ENCODE data around the gene RSBN1L.
"Not testable (repeated sequence)": the region's sequence is repeated elsewhere in the genome, so short reads cannot be mapped to it uniquely, and the experiment has no call there.

Gene RSBN1L

DNA sequence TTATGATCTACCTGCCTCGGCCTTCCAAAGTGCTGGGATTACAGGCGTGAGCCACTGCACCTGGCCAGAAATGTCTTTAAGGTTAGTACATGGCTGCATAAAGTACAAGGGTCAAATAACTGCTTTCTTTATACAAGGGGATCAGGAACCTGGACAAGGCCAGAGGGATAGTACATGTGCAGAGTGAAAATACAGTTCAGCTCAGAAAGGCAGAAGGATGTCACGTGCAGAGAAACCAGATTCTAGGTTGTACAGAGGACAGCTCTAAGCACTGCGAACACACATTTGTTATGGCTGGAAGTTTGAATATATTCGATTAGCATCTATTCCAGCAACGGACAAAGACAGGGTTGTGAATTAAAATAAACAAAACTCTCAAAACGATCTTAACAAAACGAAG, 6.0 kb upstream of the RSBN1L start:
- DNase-seq, result no peak

DNA sequence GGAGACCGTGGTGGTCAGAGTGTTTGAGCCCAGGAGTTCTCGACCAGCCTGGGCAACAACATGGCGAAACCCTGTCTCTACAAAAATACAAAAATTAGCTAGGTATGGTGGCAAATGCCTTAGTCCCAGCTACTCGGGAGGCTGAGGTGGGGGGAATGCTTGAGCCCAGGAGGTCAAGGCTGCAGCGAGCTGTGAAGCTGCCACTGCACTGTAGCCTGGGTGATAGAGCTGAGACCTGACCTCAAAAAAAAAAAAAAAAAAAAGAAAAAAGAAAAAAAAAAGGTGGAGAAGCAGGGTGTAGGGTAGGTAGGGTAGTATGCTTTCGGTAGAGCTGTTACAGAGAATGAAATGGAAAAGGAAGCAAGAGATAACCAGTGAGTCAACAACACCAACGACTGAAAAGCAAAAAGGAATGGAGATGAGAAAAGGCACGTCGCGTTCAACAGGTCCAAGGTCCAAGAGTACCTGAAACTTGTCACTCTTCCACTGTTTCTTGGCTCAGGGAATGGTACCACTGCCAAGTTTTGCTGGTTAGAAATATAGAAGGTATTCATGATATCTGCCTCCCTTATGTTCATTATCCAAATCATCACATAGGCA, 4.3 kb upstream of the RSBN1L start:
- no peak for DNase-seq

DNA sequence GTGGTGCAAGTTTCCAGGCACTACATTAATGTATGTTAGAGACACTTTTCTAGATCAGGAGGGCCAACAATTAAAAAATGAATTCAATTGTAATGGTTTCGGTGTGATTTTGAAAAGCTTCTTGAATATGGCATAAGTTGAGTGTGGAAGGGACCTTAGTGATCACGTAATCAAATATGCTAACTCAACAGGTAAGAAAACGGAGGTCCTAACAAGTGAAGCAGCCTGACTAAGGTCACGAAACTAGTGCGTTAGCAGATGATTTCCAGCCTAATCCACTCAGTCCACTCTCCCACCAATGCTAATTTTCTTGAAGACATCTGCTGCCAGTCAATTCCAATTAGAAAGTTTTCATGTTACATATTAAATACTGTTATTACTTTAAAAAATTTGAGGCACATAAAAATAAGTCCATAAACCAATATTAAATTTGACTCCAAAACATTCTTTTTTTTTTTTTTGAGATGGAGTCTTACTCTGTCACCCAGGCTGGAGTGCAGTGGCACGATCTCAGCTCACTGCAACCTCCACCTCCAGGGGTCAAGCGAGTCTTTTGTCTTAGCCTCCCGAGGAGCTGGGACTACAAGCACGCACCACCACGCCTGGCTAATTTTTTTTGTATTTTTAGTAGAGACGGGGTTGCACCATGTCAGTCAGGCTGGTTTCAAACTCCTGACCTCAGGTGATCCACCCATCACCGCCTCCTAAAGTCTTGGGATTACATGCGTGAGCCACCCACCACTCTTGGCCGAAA, 2.3 kb upstream of the RSBN1L start:
- DNase-seq, result no peak

DNA sequence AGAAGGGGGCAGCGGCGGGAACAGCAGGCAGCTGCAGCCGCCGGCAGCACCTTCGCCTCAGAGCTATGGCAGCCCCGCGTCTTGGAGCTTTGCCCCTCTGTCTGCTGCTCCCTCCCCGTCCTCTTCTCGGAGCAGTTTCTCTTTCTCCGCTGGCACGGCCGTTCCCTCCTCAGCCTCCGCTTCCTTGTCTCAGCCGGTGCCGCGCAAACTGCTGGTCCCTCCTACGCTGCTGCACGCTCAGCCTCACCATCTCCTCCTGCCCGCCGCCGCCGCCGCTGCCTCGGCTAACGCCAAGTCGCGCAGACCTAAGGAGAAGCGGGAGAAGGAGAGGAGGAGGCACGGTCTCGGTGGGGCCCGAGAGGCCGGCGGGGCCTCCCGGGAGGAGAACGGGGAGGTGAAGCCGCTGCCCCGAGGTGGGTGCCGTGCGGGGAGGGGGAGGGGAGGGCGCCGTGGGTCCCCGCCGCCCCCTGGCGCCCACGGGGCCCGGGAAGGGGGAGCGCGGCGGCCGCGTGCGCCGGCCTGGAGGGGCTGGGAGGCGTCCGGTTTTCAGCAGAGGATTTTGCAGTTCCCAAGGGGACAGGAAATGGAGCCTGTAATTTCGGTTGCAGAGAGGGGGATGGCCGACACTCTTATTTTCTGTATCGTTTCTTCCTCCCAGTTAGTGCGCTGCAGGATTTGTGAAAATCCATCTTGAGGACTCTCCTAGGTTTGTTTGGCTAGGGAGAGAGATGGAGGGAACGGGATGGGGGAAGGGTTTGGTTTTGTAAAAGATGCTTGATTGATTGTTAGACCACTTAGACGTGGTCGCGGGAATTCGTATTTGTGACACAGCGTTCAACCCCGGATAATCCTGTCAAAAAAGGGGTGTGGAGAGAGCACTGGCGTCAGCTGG, 630 bp downstream of the RSBN1L start:
- peak; percentile 43 for DNase-seq

DNA sequence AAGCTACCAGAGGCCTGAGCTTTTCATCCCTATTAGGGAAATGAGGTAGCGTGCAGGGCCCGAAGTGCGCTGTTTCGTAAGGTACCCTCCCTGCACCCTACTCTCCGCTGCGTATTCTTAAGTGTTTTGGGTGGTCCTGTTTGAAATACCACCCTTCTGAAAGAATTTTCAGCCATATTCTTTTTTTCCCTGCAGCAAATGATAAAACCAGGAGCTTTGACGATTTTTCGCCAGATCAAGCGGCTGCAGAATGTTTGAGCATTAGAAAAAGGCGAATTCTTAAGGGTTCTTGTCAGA, 1.2 kb downstream of the RSBN1L start:
- no peak for DNase-seq

DNA sequence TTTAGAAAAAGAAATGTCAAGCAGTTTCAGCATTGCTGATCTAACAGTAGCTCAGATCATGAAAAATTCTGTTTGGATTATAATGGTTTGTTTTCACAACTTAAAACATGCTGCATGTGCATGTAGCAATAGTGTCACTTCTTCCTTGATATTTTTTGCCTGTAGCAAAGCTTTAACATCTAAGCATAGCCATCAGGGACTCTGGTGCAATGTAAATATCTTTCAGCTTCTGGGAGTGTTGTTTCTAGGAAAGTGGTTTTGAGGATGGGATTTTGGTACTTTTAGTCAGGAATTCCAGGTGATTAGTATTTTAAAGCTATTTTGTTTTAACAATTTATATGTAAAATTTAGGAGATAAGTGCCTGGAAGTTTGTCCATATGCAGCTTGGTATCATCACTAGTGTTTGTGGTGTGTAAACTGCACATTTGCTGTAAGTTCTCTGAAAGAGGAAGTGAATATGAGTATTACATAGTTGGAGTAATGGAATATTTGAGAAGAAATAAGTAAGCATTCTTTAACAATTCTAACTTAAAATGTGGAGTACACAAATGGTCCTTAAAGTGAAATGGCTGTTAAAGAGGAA, 1.9 kb downstream of the RSBN1L start:
- no peak for DNase-seq

DNA sequence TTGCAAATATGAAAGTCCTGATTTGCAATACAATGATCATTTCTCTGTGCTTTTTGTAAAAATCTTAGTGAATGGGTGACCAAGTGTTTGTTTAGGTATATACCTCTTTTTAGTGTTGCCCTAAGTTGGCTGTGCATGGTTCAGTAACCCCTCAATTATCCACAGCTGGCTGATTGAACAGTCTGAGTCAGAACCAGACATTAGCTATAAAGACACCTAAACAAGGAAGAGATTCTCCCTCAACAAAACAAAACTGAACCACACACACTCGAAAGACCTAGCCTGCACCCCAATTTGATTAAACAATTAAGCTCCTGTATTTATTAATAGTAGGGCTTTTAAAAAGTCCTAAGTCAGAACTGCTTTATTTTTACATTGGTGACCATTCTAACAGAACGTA, 2.8 kb downstream of the RSBN1L start:
- no peak for DNase-seq

DNA sequence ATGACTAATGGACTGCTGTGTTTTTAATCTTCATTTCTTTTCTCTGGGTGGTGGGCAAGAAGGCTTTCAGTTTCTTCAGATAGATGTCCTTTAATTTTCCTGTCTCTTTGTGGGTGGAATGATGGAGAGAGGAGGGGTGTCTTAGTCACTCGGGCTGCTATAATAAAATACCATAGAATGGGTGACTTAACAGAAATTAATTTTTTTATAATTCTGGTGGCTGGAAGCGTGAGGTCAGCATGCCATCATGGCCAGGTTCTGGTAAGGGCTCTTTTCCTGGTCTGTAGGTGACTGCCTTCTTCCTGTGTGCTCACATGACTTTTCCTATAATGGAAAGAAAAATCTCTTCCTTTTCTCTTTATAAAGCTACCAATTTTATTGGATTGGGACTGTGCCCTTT, 6.3 kb downstream of the RSBN1L start:
- DNase-seq, result no peak

DNA sequence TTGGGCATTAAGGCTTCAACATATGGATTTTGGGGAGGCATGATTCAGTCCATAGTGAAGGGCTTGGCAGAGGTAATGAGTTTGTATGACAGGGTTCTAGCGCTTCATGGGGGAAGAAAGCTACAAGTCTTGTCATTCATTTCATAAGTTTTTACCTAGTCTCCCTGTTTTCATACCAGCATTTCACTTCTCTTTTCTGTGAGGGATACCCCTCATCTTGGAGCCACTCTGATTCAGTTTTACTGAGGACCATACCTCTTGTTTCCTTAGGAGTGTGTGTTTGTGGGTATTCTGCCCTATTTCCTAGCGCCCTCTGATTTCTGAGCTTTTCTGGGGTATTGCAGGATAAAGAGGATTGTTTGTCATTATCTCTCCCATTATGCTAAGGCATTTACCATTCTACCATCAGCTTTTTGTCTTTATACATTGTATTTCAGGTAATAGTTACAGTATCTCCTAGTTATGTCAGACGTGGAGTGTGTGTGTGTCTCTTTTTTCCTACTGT, 6.8 kb downstream of the RSBN1L start:
- DNase-seq, result no peak

DNA sequence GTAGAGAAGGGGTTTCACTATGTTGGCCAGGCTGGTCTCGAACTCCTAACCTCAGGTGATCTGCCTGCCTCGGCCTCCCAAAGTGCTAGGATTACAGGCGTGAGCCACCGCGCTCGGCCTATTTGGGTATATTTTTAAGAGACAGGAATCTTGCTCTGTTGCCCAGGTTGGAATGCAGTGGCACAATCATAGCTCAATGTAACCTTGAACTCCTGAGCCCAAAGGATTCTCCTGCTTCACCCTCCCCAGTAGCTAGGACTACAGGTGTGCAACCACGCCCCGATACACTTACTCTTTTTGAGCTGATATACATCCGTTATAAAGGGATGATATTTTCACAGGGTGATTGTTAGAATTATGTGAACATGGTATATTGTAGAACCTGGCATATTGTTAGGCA, 7.4 kb downstream of the RSBN1L start:
- not testable (repeated sequence) for DNase-seq

DNA sequence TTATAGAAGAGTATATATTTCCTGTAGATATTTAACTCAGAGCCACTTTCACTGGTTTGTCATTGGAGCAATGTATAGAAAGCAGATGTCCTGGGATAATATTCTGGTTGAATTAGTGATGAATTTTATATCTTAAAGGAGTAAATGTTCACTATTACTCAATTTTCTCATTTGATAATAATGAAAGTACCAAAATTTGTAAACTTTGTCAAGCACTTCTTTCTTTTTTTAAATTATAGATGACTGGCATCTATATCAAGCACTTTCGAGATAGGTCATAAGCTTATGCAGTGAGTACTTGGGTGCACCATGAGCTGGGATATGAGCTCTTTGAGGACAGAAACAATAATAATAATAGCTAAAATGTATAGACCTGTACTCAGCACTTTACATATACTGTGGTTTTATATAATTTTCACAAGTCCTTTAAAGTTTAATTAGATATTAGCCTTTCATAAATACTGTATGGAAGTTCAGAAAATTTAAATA, 11.3 kb downstream of the RSBN1L start:
- no peak for DNase-seq

DNA sequence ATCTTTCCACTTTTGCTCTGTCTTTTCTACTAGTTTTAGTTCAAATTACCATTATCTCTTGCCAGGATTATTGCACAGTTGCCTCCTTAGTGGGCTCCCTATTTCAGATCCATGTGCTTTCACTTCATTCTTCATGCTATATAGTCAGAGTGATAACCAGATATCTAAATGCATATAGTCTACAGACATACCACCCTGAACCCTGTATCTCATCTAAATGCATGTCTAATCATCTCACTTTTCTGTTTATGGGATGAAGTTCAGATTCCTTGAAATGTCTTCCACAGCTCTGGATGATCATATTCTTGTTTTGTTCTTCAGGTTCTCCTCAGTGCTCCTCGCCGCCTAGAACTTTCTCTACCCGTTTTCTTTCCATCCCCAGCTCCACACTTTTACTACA, 13.8 kb downstream of the RSBN1L start:
- DNase-seq, result no peak

DNA sequence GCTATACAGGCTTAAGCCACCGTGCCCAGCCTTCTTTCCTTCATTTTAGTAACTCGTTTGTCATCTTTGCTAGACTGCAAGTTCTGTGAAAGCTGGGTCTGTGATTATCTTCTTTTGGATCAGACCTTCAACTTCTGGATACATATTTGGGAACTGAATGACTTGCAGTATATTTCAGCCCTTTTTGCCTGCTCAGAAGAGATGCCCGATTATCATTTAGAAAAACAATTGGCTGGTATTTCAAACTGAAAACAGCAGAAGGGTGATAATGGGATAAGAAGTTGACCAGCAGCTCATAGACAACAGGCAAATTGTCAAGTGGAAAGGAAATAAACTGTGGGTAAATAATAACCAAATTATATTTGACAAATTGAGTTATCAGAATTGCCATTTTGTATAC, 14.6 kb downstream of the RSBN1L start:
- DNase-seq, result no peak

DNA sequence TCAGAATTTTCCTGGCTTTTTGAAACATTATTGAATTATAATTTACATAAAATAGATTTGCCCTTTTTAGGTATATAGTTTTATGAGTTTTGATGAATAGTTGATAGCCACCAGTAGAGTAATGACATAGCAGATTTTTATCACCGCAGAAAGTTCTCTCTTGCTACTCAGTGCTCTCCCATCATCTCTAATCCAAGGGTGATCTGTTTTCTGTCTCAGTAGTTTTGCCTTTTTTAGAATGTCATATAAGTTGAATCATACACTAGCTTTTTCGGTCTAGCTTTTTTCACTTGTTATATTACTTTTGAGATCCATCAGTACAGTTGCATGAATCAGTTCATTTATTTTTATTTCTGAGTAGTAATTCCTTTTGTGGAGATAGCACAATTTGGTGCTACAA, 17.9 kb downstream of the RSBN1L start:
- no peak for DNase-seq

DNA sequence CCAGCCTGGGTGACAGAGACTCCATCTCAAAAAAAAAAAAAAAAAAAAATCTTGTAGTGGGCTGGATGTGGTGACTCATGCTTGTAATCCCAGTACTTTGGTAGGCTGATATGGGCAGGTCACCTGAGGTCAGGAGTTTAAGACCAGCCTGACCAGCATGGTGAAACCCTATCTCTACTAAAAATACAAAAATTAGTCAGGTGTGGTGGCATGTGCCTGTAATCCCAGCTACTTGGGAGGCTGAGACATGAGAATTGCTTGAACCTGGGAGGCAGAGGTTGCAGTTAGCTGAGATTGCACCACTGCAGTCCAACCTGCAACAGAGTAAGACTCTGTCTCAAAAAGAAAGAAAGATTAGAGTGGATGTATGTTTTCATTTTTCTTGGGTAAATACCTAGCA, 18.7 kb downstream of the RSBN1L start:
- DNase-seq, result not testable (repeated sequence)

DNA sequence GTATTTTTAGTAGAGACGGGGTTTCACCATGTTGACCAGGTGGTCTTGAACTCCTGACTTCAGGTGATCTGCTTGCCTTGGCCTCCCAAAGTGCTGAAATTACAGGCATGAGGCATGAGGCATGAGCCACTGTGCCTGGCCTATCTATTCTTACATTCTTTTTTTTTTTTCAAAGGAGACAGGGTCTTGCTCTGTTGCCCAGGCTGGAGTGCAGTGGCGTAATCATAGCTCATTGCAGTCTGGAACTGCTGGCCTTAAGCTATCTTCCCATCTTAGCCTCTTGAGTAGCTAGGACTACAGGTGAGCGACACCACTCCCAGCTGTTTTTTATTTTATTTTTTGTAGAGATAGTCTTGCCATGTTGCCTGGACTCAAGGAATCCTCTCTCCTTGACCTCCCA, 20.5 kb downstream of the RSBN1L start:
- no peak for DNase-seq

DNA sequence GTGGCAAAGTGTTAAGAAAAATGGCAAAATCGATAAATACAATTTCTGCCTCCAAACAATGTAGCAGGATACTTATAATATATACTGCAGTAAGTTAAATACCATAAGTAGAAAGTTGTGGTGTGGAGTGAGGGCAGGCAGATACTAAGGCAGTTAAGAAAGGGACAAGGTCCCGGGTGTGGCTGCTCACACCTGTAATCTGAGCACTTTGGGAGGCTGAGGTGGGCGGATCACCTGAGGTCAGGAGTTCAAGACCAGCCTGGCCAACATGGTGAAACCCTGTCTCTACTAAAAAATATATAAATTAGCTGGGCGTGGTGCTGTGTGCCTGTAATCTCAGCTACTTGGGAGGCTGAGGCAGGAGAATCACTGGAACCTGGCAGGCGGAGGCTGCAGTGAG, 21.3 kb downstream of the RSBN1L start:
- DNase-seq, result not testable (repeated sequence)

DNA sequence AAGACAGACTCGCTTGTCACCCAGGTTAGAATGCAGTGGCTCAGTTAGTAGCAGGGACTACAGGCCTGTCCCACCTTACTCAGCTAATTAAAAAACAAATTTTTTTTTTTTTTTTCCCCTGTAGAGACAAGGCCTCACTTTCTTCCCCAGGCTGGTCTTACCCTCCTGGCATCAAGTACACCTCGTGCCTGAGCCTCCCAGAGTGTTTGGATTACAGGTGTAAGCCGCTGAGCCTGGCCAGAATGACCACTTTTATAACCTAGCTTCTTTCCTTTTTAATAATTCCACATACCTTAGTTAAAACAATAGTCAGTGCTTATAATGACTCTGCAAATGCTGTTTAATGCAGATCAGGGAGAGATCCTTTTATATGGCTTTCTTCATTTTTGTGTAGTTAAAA, 31.3 kb downstream of the RSBN1L start:
- peak; percentile 3 for DNase-seq

DNA sequence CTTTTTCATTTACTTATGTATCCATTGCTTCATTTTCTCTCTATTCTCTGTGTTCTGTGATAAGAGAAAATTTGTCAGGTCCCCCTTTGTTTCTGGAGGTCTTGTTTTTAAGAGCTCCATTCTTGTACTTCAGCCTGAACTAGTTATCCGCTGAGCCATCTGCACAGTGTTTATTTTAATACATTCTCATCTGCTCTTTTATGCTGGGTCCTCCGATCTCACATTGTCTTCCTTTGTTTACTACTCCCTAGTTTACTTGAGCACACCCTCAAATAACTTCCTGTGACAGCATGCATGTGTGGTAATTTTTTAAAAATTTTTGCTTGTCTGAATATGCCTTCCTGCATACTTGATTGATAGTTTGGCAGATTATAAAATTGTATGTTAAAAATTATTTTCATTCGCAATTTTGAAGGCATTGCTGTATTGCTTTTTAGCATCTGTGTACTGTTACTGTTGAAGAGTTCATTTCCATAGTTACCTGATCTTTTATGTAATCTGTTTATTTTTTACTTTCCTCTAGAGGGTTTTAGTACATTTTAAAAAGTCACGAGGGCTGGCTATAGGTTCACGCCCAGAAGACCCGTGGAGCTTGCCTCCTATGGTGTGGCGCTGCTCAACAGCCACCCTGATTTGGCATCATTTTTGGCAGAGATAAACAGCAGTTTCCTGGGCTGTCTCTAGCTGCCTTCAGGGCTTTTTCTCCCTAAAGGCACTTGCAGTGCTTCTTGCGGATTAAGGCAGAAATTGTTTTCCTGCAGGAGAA, 31.9 kb downstream of the RSBN1L start:
- peak; percentile 65 for DNase-seq

DNA sequence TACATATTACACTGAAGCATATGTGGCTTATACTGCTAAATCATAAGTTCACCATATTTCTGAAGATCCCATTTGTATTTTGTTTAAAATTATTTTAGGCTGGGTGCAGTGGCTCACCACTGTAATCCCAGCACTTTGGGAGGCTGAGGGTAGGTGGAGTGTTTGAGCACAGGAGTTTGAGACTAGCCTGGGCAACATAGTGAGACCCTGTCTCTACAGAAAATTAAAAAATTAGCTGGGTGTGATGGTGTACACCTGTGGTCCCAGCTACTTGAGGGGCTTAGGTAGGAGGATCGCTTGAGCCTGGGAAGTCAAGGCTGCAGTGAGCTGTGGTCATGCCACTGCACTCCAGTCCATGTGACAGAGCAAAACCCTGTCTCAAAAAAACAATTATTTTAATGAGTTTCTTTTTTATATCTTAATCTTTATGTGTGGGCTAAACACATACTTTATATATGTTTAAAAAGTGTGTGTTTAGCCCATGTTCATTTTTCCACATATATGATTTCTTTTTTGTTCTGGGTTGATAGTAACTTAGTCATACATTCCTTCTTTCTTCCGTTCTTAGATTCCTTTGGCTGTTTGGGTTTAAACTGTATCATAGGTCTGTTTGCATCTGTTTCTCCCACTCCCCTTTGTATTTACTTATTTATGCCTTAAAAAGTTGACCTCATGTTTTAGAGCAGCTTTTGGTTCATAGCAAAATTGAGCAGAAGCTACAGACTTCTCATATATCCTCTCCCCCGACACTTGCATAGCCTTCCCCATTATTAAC, 33.5 kb downstream of the RSBN1L start:
- DNase-seq, result no peak

DNA sequence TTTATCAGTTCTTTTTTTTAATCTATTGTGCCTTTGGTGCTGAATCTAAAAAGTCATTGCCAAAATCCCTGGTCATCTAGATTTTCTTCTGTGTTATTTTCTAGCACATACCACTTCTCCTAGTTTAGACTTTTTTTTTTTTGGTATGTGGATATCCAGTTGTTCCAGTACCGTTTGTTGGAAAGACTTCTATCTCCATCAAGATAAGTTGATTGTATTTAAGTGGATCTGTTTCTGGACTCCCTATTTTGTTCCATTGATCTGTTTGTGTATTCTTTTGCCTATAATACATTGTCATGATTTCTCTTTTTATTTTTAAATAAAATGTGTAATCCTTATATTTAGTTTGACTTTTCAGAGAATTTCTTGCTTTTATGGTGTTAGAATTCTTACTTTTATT, 35.5 kb downstream of the RSBN1L start:
- DNase-seq, result no peak
